ENCODE results near the gene ACTL6B. TPM values are rescaled to one million over a fixed set of nuclear protein-coding genes. Genes with fewer than 3 reads are reported as not detected.

The ACTL6B gene
- total and polyA plus RNA-seq, 2 of the 8 experiments (the other 6 are each of a cell fraction or from before 2014, with no cell fraction given): 2.1 to 4.5 TPM

GRCh38 chr7:100599911-100600729 lies 56.1 kb downstream of the ACTL6B start:
- no peak overlapping the region for H3K9ac ChIP-seq (replicated peaks in 1 of 4; ENCODE audit: extremely low read depth in 1 of 4, low read depth in 3 of 4, low read length in 3 of 4)

More at GRCh38 chr7:100599911-100600729, 56.1 kb downstream of the ACTL6B start:
- Histone ChIP-seq H3K9me3 (ENCODE audit: insufficient read depth in 2 of 2, low read depth in 1 of 2, low read length in 1 of 2) (no peaks in the 10 kb centered on the region), H3K4me1 (replicated peaks in 1 of 4; ENCODE audit: control insufficient read depth in 3 of 4, insufficient read depth in 4 of 4, low read length in 3 of 4) (peaks cover 0 to 21% (median 15%) of the 10 kb centered on the region in 4 experiments; a peak in 6 of 7 replicates), H4K91ac (replicated peaks; ENCODE audit: insufficient read length, low read length) (no peak overlapping the region), H3K23ac (ENCODE audit: insufficient read length) (no peak overlapping the region), H3K18ac (ENCODE audit: extremely low read depth, low read length) (no peak overlapping the region), H4K8ac (ENCODE audit: extremely low read depth, insufficient read depth, low read length) (no peak overlapping the region; the same call in 1 of the 2 replicates), H3K27ac (ENCODE audit: low read depth, low read length) (no peak overlapping the region), H3K4me2 (ENCODE audit: insufficient read depth in 1 of 2, low read depth in 2 of 2, low read length in 2 of 2) (no peak overlapping the region), H3K79me1 (ENCODE audit: low read depth, low read length) (0 out of 2 replicates have a peak, but pooled peaks cover 4% of the 10 kb centered on the region), H3K4ac (replicated peaks; ENCODE audit: insufficient read length, low read depth, low read length) (no peak overlapping the region), H2AK5ac (ENCODE audit: low read depth, low read length) (no peak overlapping the region), H2BK15ac (ENCODE audit: low read length) (no peak overlapping the region), H3K23me2 (ENCODE audit: low read depth, low read length) (peaks cover 17% of the 10 kb centered on the region), H3K4me3 (ENCODE audit: extremely low read depth in 1 of 4, insufficient read depth in 2 of 4, low read depth in 3 of 4, low read length in 4 of 4) (no peak overlapping the region), H2BK120ac (replicated peaks; ENCODE audit: low read depth, low read length) (no peak overlapping the region), H3K79me2 (ENCODE audit: control insufficient read depth in 1 of 2, insufficient read depth in 2 of 2, low read length in 2 of 2) (peaks cover 0 to 6% of the 10 kb centered on the region in 2 experiments; a peak in 1 of 4 replicates), H4K5ac (ENCODE audit: insufficient read length, low read depth, low read length) (no peak overlapping the region), H3K56ac (replicated peaks; ENCODE audit: insufficient read length, low read depth, low read length) (no peak overlapping the region), H3K27me3 (replicated peaks in 1 of 4; ENCODE audit: control insufficient read depth in 3 of 4, extremely low read depth in 1 of 4, insufficient read depth in 3 of 4, low read length in 3 of 4) (peaks cover 0 to 1% (median under 1%) of the 10 kb centered on the region in 4 experiments; a peak in 2 of 7 replicates), H2BK12ac (ENCODE audit: low read depth, low read length) (no peak overlapping the region), H2BK5ac (ENCODE audit: low read depth, low read length) (no peak overlapping the region), H3K14ac (ENCODE audit: insufficient read length) (no peak overlapping the region), H4K20me1 (replicated peaks in 1 of 2; ENCODE audit: control insufficient read depth in 1 of 2, insufficient read depth in 2 of 2, low read length in 2 of 2) (peaks cover 0 to 5% of the 10 kb centered on the region in 2 experiments), H3K36me3 (ENCODE audit: control insufficient read depth in 2 of 4, insufficient read depth in 4 of 4, low read length in 3 of 4) (peaks cover 0 to 6% (median 3%) of the 10 kb centered on the region in 4 experiments; a peak in 4 of 8 replicates), H2AFZ (ENCODE audit: low read length) (no peak overlapping the region), H2BK20ac (ENCODE audit: low read length) (no peak overlapping the region)
- 84% methylated on average over 12 of the region's 18 CpGs; no CpG with 5 or more reads in 1 of the 2 experiments for WGBS, 2 experiments (ENCODE audit: extremely low coverage in 1 of 2, insufficient coverage in 1 of 2, insufficient read length in 1 of 2, insufficient replicate concordance in 2 of 2, low coverage in 1 of 2, low lambda C conversion rate in 2 of 2, missing lambda C conversion rate in 1 of 2)
- TF ChIP-seq GTF2F1 (IDR thresholded peaks at IDR 0.05; ENCODE audit: borderline replicate concordance, low read depth, low read length): no peak
- peak in 2 of 3 experiments; percentile 42 to 67; a peak in 3 of 4 replicates for TF ChIP-seq CTCF (IDR thresholded peaks at IDR 0.05; ENCODE audit: control extremely low read depth in 1 of 3, insufficient read depth in 1 of 3, low read depth in 1 of 3, low read length in 3 of 3)
- TF ChIP-seq KDM4A (IDR thresholded peaks at IDR 0.05; ENCODE audit: low read depth, low read length, severe bottlenecking): no peak
- TF ChIP-seq RAD21 (IDR thresholded peaks at IDR 0.05 in 1 of 2, conservative IDR thresholded peaks at IDR 0.05 in 1 of 2; ENCODE audit: low read depth in 2 of 2, low read length in 2 of 2): peak in 1 of 2 experiments; percentile 33; a peak in 1 of 4 replicates
- TF ChIP-seq POU5F1 (IDR thresholded peaks at IDR 0.05; ENCODE audit: low read depth, low read length): no peak
- no peak for TF ChIP-seq TAF7 (optimal IDR thresholded peaks at IDR 0.05; ENCODE audit: borderline replicate concordance, low read depth, low read length)
- TF ChIP-seq SP4 (IDR thresholded peaks at IDR 0.05; ENCODE audit: low read length): no peak
- ChIA-PET POLR2A (ENCODE audit: partially characterized antibody) (interaction anchor here (1.0 to 6.6 kb wide), 2 partner anchors 13 to 83 kb away, joined by 5 to 67 read pairs; partner anchors contain the start of genes FBXO24 and LRCH4), CTCF (ENCODE audit: partially characterized antibody) (interaction anchor here (0.8 to 5.2 kb wide), 6 partner anchors 11 to 37 kb away, joined by 3 to 51 read pairs (median 4); partner anchors contain the start of genes FBXO24 and MOSPD3)
- FAIRE-seq: no peak
- DNase-seq (ENCODE audit: low read depth in 1 of 2, low spot score in 2 of 2): peak in 1 of 2 experiments; percentile 63

Measured in H1 (cell line).